GM18861 (cell line): ENCODE data around the gene ARHGAP4.
A peak's percentile ranks its signal among the peaks of the same experiment; 100 is the strongest.

Experiments
- ATAC-seq: cut with Tn5 transposase; IDR thresholded peaks from one replicate; pipeline ENCODE4 v1.9.1; 2021; ENCODE audit not compliant: unreplicated experiment

The ARHGAP4 gene

DNA sequence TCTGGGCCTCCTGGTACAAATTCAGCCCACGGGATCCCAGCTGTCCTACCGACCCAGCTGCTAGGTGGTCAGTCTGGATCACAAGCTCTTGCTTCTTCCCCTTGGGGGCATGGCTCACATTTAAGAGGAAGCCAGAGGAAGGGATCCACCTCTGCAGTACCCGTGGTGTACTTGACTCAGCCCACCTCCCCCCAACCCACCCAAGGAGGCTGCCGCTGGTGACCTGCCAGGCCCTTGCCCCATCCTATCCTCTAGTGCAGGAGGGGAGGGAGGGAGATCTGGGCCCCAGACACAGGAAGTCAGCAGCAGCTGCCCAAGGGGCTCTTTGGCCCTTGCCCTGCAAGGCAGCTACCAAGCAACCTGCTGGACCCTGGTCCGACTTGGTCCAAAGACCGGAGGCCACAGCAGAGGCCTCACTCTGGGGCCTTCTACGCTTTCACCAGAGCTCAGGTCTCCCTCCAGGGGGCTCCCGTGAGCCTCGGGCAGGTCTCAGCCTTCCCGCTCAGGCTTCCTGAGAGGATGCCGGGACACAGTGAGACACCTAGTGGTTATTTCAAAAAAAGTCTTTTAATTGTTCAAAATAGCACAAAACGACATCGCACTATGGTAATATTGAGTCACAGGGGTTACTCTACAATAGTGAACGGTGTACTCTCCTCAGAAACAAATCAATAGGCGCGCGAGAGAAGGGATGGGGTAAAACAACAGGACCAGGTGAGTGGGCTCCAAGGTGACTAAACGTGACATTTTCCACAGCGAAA lies 21.1 kb upstream of the ARHGAP4 start:
- peak; percentile 59 for ATAC-seq

DNA sequence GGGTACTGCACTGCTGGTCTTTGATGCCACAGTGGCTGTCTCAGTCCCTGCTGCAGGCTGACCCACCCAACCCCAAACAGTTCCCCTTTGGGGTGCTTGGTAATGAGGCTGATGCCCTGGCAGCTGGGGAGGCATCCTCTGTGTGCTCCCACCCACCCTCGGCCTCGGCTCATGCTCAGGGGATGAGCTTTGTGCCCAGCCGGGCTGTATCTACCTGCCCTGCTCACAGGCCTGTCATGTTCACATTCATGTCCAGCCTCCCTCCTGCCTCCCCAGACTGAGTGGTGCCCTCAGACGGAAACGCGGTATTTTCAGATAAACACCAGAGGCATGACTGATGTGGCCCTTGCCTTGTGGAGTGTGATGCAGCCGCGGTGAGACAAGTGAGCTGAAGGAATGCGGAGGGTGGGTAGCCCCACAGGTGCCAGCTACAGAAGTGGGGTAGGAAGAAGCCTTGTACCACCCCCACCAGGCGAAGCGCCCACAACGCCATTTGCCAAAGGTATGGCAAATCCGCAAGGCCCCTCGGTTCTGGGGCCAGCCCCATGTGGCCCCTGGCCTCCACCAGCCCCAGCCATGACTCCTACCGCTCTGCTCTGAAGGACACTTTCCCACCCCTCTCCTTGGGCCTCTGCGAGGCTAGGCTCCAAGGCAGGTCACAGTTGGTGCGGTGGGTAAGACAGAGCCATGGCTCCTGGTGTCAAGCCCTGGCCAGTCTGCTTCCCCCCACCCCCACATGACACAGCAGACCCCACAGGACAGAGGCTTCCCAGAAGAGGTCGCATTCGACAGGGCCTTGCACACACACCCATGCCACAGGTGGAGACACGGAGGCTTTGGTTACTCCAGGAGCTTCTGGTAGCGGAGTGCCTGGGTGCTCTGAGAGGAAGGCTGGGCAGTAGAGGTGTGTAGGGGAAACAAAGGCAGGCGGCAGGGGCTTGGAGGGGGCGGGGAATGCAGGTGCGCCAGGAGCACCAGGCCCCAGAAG lies 20.2 kb upstream of the ARHGAP4 start:
- no peak for ATAC-seq

- no peak for ATAC-seq
These were observed 18.7 kb upstream of the ARHGAP4 start for GRCh38 chrX:153944800-153945150.

GRCh38 chrX:153944140-153944799 lies 18.2 kb upstream of the ARHGAP4 start, which contains the start of gene RENBP:
TSS of gene RENBP (minus strand) at chrX:153944643. CDS start at chrX:153944610, 33 bp downstream.
- ATAC-seq, result no peak

GRCh38 chrX:153941336-153942252 lies 15.5 kb upstream of the ARHGAP4 start:
- no peak for ATAC-seq

GRCh38 chrX:153939573-153939972 lies 13.5 kb upstream of the ARHGAP4 start:
- no peak for ATAC-seq

- ATAC-seq, result no peak
These were observed 12.2 kb upstream of the ARHGAP4 start for GRCh38 chrX:153938226-153938786.

GRCh38 chrX:153937056-153937455 lies 11.0 kb upstream of the ARHGAP4 start:
- no peak for ATAC-seq

- no peak for ATAC-seq
These were observed 9.3 kb upstream of the ARHGAP4 start for GRCh38 chrX:153935326-153935851.

GRCh38 chrX:153934762-153935325 lies 8.8 kb upstream of the ARHGAP4 start, which contains the start of gene NAA10:
TSS of gene NAA10 (minus strand) at chrX:153935037. CDS start at chrX:153934904, 133 bp downstream.
- ATAC-seq, result no peak

- ATAC-seq, result no peak
These were observed 8.2 kb upstream of the ARHGAP4 start for GRCh38 chrX:153934148-153934761.

DNA sequence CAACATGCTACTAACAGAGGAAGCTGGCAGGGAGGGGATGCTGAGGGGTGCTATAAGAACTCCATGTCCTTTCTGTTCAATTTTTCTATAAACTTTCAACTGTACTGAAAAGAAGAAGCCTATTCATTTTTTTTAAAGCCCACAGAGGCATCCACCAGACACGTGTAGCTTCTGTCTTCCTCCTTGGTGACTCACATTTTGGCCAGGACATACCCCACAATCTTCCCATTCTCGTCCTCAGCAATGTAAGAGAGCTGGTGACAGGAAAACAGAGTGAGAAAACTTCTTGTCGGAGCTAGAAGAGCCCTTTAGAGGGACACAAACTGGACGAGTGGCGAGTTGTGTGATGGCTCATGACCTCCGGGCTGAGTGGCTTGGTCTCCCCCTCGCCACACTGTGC lies 7.7 kb upstream of the ARHGAP4 start:
- ATAC-seq, result no peak

DNA sequence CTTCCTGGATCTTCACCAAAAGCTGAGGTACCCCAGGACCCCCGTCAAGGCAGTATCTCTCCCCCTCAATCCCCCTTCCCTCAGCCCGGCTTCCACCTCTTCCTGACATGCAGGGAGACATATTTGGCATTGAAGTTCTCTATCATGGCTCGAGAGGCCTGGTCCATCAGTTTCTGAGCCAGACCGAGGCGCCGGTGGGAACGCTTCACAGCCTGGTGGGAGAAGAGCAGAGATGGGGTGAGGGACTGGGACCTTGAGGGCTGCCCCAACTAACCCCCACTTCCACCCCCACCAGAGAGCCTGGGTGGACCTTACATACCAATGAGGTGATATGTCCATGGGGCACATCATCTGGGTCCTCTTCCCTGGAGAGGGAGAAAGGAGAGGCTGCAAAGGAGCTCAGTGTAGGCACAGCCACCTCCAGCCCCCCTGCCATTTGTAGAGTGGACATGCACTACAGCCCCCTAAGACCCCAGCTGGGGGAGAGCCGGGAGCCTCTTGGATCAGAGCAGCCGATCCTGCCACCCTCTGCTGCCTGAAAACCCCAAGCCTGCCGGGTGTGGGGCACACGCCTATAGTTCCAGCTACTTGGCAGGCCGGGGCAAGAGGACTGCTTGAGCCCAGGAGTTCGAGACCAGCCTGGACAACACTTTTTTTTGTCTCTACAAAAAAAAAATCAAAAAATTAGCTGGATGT lies 6.3 kb upstream of the ARHGAP4 start:
- no peak for ATAC-seq

GRCh38 chrX:153931748-153932147 lies 5.7 kb upstream of the ARHGAP4 start:
- no peak for ATAC-seq

DNA sequence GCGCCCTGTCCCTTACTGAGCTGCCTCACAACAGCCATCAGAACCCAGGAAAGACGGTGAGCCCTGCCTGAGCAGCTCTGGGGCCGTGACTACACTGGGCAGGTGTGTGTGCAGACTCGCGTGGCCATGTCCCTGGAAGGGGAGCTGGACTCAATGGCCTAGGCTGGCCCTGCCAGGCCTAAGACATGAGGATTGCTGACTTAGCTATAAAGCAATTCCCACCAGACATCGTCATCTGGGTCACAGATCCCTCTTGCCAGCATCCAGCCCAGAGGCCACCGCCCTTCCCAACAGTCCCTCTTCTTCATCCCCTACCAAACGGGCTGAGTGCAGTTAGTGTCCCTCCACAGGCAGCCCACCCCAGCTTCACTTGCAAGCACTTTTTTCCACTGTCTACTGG lies 5.1 kb upstream of the ARHGAP4 start:
- no peak for ATAC-seq

GRCh38 chrX:153930011-153930910 lies 4.2 kb upstream of the ARHGAP4 start:
- ATAC-seq, result no peak

GRCh38 chrX:153929576-153929975 lies 3.5 kb upstream of the ARHGAP4 start:
- no peak for ATAC-seq
